GM12891 (cell line): ENCODE data around the gene LARP4B.

ENCODE experiments used
- DNase-seq: peaks from one replicate; pipeline ENCODE4 v3.0.0; 2011; ENCODE audit warnings: low spot score; ENCODE audit not compliant: insufficient read length
- FAIRE-seq: peaks from 2 replicates; lab custom pipeline; 2011; peaks lifted over from hg19 to GRCh38; lab: Jason Lieb, UNC
- PAX5 ChIP-seq: IDR thresholded peaks from 2 replicates; pipeline ENCODE4 v1.6.1; 2011; ENCODE audit warnings: low read length, moderate library complexity, mild to moderate bottlenecking; ENCODE audit not compliant: insufficient read depth, severe bottlenecking
- POLR2A ChIP-seq: IDR thresholded peaks from 2 replicates; pipeline ENCODE4 v1.6.1; 2011; ENCODE audit warnings: low read depth, low read length, control low read depth
- POLR2AphosphoS5 ChIP-seq: IDR thresholded peaks from 2 replicates; pipeline ENCODE4 v1.6.1; 2011; ENCODE audit warnings: low read depth, low read length, control low read depth
- POU2F2 ChIP-seq: IDR thresholded peaks from 2 replicates; pipeline ENCODE4 v1.6.1; 2011; ENCODE audit warnings: low read depth, mild to moderate bottlenecking, control low read depth, low read length, moderate library complexity
- SPI1 ChIP-seq: IDR thresholded peaks from 2 replicates; pipeline ENCODE4 v1.6.1; 2011; ENCODE audit warnings: low read depth, low read length, control low read depth
- TAF1 ChIP-seq: IDR thresholded peaks from 2 replicates; pipeline ENCODE4 v1.6.1; 2011; ENCODE audit warnings: low read depth, low read length, control low read depth

LARP4B gene

DNA sequence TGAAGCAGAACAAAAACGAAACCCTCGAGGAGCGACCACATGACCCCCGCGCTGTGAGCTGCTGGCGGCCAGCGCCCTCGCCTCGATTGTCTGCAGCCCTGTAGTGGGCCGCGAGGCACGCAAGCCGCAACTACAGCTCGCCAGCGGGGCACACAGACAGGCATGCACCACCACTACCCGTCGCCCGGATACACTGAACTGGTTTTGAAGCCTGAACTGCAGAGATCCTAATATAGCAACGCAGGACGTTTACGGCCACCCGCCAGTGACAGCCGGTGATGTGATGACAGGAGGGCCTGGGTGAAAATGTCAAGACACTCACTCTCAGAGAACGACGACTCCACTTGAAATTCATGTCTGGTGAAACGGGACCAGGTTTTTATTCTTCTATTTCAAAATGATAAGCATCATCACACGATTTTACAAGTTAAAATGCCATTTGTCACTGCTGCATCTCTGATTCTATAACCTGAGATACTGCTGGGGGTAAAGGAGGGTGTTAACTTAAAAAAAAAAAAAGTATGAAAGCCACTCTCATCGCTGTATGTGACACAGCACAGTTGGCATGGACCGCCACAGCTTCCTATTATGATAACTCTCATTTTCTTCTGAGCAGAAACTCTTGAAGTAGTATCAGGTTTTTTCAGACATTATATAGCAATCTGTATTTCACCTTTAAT, 121.7 kb downstream of the LARP4B start:
- DNase-seq (no peak), FAIRE-seq (no peak)

GRCh38 chr10:807958-808353, 123.5 kb downstream of the LARP4B start:
- TF ChIP-seq POU2F2 = no peak
- FAIRE-seq = no peak
- DNase-seq = no peak

More for the DNA sequence above, 121.7 kb downstream of the LARP4B start:
- TF ChIP-seq TAF1 (no peak), POLR2A (no peak), POLR2AphosphoS5 (no peak), SPI1 (no peak), PAX5 (no peak), POU2F2 (no peak)

GRCh38 chr10:807163-807957, 124.1 kb downstream of the LARP4B start:
- TF ChIP-seq POU2F2 = no peak
- no peak for TF ChIP-seq PAX5
- no peak for TF ChIP-seq TAF1
- TF ChIP-seq POLR2AphosphoS5 = no peak
- no peak for TF ChIP-seq POLR2A
- TF ChIP-seq SPI1 = no peak
- DNase-seq = no peak
- FAIRE-seq = no peak

- DNase-seq (no peak), FAIRE-seq (no peak)
- TF ChIP-seq TAF1 (no peak), SPI1 (no peak), PAX5 (no peak), POLR2AphosphoS5 (no peak), POLR2A (no peak), POU2F2 (no peak)
These were observed 124.9 kb downstream of the LARP4B start for GRCh38 chr10:806451-807162.

DNA sequence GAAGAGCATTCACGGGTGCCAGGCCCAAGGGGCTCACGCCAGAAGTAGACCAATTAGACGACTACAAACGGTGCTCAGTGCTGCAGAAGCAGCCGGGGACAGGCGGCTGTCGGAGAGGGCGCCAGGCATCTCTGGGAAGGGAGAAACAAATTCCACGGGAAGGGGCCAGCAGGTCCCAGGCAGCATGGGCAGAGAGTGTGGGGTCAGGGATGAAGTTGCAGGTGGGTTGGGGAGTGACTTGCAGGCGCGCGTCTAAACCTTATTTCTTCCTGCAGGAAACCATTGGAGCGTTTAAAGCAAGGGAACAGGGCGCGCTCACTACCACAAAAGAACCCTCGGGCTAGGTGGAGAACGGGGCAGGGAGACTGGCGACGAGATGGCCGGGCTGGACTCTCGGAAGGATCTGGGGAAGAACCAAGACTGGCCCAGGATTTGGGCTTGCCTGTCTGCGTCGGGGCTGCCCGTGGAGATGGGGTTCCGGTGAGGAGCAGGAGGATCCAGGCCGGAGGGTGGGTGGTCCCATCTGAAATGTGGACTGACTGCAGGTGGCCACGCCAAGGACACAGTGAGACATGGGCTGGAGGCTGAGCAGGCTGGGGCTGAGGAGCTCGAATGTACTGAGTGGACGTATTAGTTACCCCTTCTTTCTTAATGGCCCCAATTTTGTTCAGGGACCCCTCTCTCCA, 125.7 kb downstream of the LARP4B start:
- TF ChIP-seq TAF1 = no peak
- no peak for TF ChIP-seq PAX5
- TF ChIP-seq POU2F2 = no peak
- TF ChIP-seq POLR2A = no peak
- no peak for TF ChIP-seq POLR2AphosphoS5
- no peak for TF ChIP-seq SPI1
- DNase-seq (no peak), FAIRE-seq (no peak)

DNA sequence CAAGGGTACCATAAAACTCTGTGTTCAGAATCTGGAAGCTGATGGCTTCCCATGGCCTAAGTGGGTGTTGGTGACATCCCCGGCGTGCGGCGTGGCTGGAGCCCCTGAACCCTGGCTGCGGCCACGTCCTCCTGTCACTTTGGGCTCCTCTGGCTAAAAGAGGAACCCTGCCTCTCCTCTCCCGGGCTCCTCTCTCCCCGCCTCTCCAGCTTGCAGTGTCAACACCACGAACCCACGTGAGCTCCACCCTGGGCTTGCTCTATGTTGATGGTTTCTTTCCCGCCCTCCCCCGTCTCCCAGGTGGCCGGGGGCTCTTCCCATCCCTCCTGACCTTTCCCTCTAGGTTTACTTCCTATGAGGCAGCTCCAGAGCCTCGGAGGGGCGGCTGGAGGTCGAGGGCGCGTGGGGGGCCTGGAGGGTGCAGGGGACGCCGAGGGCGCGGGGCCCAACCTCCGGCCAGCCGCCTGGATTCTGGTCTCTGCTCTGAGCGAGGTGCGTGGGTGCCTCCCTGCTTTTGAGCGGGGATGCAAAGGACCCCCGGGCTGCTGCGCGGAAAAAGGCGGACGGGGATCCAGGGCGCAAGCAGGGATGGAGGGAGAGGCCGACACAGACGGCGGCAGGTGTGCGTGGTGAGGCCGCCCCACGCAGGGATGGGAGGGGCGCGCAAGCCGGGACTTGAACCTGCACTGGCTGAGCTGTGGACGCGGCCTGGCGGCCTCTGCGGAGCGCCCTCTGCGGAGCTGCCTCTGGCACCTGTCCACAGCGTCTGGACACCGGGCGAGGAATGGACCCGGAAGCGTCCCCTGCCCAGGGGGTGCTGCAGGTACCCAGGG, 126.5 kb downstream of the LARP4B start:
- FAIRE-seq (no peak), DNase-seq (no peak)
- no peak for TF ChIP-seq SPI1
- no peak for TF ChIP-seq PAX5

GRCh38 chr10:804191-804781, 127.2 kb downstream of the LARP4B start:
- no peak for DNase-seq
- peak; percentile 13 for FAIRE-seq
- no peak for TF ChIP-seq POU2F2
- TF ChIP-seq SPI1 = no peak
- no peak for TF ChIP-seq POLR2AphosphoS5
- TF ChIP-seq PAX5 = no peak
- no peak for TF ChIP-seq TAF1
- TF ChIP-seq POLR2A = no peak

DNA sequence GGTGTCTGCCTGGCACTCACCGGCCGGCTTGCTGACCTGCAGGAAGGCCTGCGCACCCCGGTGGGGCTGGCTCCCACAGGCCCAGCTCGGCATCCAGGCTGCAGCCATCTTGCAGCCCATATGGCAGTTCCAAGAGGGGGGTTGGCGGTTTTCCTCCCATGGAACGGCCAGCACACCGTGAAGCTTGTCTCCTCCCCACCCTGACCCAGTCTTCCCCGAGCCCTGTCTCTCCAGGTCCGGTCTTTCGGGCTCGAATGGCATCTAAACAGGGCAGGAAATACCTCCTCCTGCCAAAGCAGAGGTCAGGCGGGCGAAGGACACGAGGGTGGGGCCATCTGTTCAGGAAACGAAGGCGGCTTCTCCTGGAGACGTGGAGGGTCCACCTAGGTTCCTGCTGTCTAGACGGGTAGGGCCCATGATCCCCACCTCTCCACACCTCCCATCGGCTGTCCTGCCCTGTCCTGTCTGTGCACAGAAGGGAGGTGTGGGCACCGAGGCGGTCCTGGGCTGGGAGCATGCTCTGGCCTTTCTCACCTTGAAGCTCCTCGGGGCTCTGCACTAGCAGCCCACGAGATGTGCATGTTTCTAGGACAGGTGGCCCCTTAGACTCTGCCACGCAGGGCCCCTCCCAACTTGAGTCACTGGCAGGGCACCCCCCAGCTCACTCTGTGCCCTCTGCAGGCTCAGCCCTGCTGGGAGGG, 128.3 kb downstream of the LARP4B start:
- no peak for FAIRE-seq
- no peak for DNase-seq
- TF ChIP-seq POLR2A = no peak
- no peak for TF ChIP-seq POLR2AphosphoS5
- no peak for TF ChIP-seq SPI1
